Urinary bladder (tissue), 4 donors: Measurements from ENCODE around the gene PPP3CA. TPM values are rescaled to one million over a fixed set of nuclear protein-coding genes. Genes with fewer than 3 reads are reported as not detected.

Source experiments
- DNase-seq: peaks from one replicate; pipeline ENCODE4 v3.0.0-alpha.2; 2015; ENCODE audit errors: extremely low spot score
- H3K27ac ChIP-seq: one replicate; pipeline ENCODE4 v1.5.1; 2013; ENCODE audit warnings: low read depth, mild to moderate bottlenecking, moderate library complexity
- H3K36me3 ChIP-seq: one replicate; pipeline ENCODE4 v1.6.1; 2013; ENCODE audit warnings: mild to moderate bottlenecking, moderate library complexity; ENCODE audit not compliant: insufficient read depth
- H3K4me1 ChIP-seq: one replicate; pipeline ENCODE4 v1.6.1; 2013; ENCODE audit warnings: mild to moderate bottlenecking, moderate library complexity; ENCODE audit not compliant: insufficient read depth
- H3K4me3 ChIP-seq: one replicate; pipeline ENCODE4 v1.5.1; 2013; ENCODE audit warnings: low read depth, low read length
- WGBS: extraction: QIAGEN DNeasy Blood & Tissue Kit; methylation state at CpG from one replicate; pipeline ENCODE4 v1.1.7; 2013; 5-methylcytosine and 5-hydroxymethylcytosine counted together
- polyA plus RNA-seq: library from polyadenylated mRNA; stranded (reverse); fragments of 200-250 nt; gene quantifications from one replicate; pipeline ENCODE4 v1.2.3, GENCODE V29; 2013
- total RNA-seq: library from RNA; depleted of rRNA; stranded (reverse); fragments of >200 nt; gene quantifications from one replicate; pipeline ENCODE4 v1.2.3, GENCODE V29; 2014
- donor health status: healthy with polysubstance abuse.
- donor health status: healthy.

Gene PPP3CA
- total and polyA plus RNA-seq, 2 donors = 21.2 to 79.8 TPM

- Histone ChIP-seq H3K36me3 (no peaks in the 10 kb centered on the region), H3K27ac (no peak overlapping the region), H3K4me1 (no peaks in the 10 kb centered on the region), H3K4me3 (no peak overlapping the region)
- WGBS = 95% methylated on average over 3 of the region's 3 CpGs
- DNase-seq = no peak
Observed at GRCh38 chr4:101315786-101316185, 31.5 kb downstream of the PPP3CA start.

- no peak for DNase-seq
- H3K36me3 ChIP-seq = no peaks in the 10 kb centered on the region
- 93% methylated on average over 2 of the region's 2 CpGs for WGBS
- H3K27ac ChIP-seq = no peak overlapping the region
- H3K4me3 ChIP-seq = no peak overlapping the region
- no peaks in the 10 kb centered on the region for H3K4me1 ChIP-seq
Observed at GRCh38 chr4:101315041-101315440, 32.3 kb downstream of the PPP3CA start.

- DNase-seq = no peak
- no peaks in the 10 kb centered on the region for H3K36me3 ChIP-seq
- no peak overlapping the region for H3K27ac ChIP-seq
- 86% methylated on average over 4 of the region's 4 CpGs for WGBS
- no peak overlapping the region for H3K4me3 ChIP-seq
- H3K4me1 ChIP-seq = peaks cover 1% of the 10 kb centered on the region
Observed at GRCh38 chr4:101309925-101310324, 37.4 kb downstream of the PPP3CA start.

GRCh38 chr4:101307899-101308298, 39.4 kb downstream of the PPP3CA start:
- Histone ChIP-seq H3K4me3 (no peak overlapping the region), H3K27ac (no peak overlapping the region), H3K4me1 (peaks cover 2% of the 10 kb centered on the region), H3K36me3 (no peaks in the 10 kb centered on the region)
- WGBS = 95% methylated on average over 2 of the region's 2 CpGs
- DNase-seq = no peak

GRCh38 chr4:101306764-101307615, 40.3 kb downstream of the PPP3CA start:
- H3K4me1 ChIP-seq = peaks cover 2% of the 10 kb centered on the region
- no peak for DNase-seq
- 66% methylated on average over 4 of the region's 4 CpGs for WGBS
- no peak overlapping the region for H3K4me3 ChIP-seq
- no peak overlapping the region for H3K27ac ChIP-seq
- H3K36me3 ChIP-seq = no peaks in the 10 kb centered on the region

GRCh38 chr4:101306225-101306624, 41.1 kb downstream of the PPP3CA start:
- 68% methylated on average over 3 of the region's 3 CpGs for WGBS
- no peak overlapping the region for H3K27ac ChIP-seq
- H3K36me3 ChIP-seq = no peaks in the 10 kb centered on the region
- H3K4me3 ChIP-seq = no peak overlapping the region
- peaks cover 2% of the 10 kb centered on the region for H3K4me1 ChIP-seq
- DNase-seq = no peak

- Histone ChIP-seq H3K4me3 (no peak overlapping the region), H3K27ac (no peak overlapping the region), H3K4me1 (peaks cover 2% of the 10 kb centered on the region), H3K36me3 (no peaks in the 10 kb centered on the region)
- WGBS = 52% methylated on average over 2 of the region's 2 CpGs
- no peak for DNase-seq
Observed at GRCh38 chr4:101304916-101305315, 42.4 kb downstream of the PPP3CA start.

- Histone ChIP-seq H3K4me1 (peaks cover 2% of the 10 kb centered on the region), H3K27ac (no peak overlapping the region), H3K4me3 (no peak overlapping the region), H3K36me3 (no peaks in the 10 kb centered on the region)
- DNase-seq = no peak
- WGBS = 65% methylated on average over 3 of the region's 3 CpGs
Observed at GRCh38 chr4:101299899-101300540, 47.3 kb downstream of the PPP3CA start.

- Histone ChIP-seq H3K4me3 (no peak overlapping the region), H3K4me1 (no peaks in the 10 kb centered on the region), H3K27ac (no peak overlapping the region), H3K36me3 (no peaks in the 10 kb centered on the region)
- DNase-seq = no peak
- WGBS = 99% methylated on average over 2 of the region's 2 CpGs
Observed at GRCh38 chr4:101299021-101299420, 48.3 kb downstream of the PPP3CA start.

- H3K27ac ChIP-seq = no peak overlapping the region
- H3K4me3 ChIP-seq = no peak overlapping the region
- no peaks in the 10 kb centered on the region for H3K36me3 ChIP-seq
- no peak for DNase-seq
- no peaks in the 10 kb centered on the region for H3K4me1 ChIP-seq
Observed at GRCh38 chr4:101295691-101296090, 51.6 kb downstream of the PPP3CA start.

GRCh38 chr4:101294597-101294996, 52.7 kb downstream of the PPP3CA start:
- WGBS = 99% methylated on average over 3 of the region's 3 CpGs
- Histone ChIP-seq H3K36me3 (no peaks in the 10 kb centered on the region), H3K4me3 (no peak overlapping the region), H3K4me1 (no peaks in the 10 kb centered on the region), H3K27ac (no peak overlapping the region)
- DNase-seq = no peak

GRCh38 chr4:101292901-101293300, 54.4 kb downstream of the PPP3CA start:
- Histone ChIP-seq H3K4me1 (no peaks in the 10 kb centered on the region), H3K4me3 (no peak overlapping the region), H3K27ac (no peak overlapping the region), H3K36me3 (no peaks in the 10 kb centered on the region)
- DNase-seq = no peak
- WGBS = 91% methylated on average over 2 of the region's 2 CpGs

GRCh38 chr4:101292214-101292613, 55.1 kb downstream of the PPP3CA start:
- DNase-seq = no peak
- Histone ChIP-seq H3K4me3 (no peak overlapping the region), H3K4me1 (no peaks in the 10 kb centered on the region), H3K27ac (no peak overlapping the region), H3K36me3 (no peaks in the 10 kb centered on the region)
- WGBS = 81% methylated on average over 4 of the region's 4 CpGs

- WGBS = 90% methylated on average over 1 of the region's 1 CpG
- no peaks in the 10 kb centered on the region for H3K4me1 ChIP-seq
- H3K36me3 ChIP-seq = no peaks in the 10 kb centered on the region
- DNase-seq = no peak
- no peak overlapping the region for H3K4me3 ChIP-seq
- H3K27ac ChIP-seq = no peak overlapping the region
Observed at GRCh38 chr4:101291198-101291597, 56.1 kb downstream of the PPP3CA start.
